Measurements from ENCODE around the gene CXorf65.

CXorf65 gene

GRCh38 chrX:71106427-71106826 is at the start of gene CXorf65:
Gene CXorf65 (minus strand): TSS chrX:71106740. CDS start chrX:71106556, 184 bp downstream.
- DNase-seq = no peak

- DNase-seq = no peak
Measured at GRCh38 chrX:71154641-71155040, 48.1 kb upstream of the CXorf65 start.

DNA sequence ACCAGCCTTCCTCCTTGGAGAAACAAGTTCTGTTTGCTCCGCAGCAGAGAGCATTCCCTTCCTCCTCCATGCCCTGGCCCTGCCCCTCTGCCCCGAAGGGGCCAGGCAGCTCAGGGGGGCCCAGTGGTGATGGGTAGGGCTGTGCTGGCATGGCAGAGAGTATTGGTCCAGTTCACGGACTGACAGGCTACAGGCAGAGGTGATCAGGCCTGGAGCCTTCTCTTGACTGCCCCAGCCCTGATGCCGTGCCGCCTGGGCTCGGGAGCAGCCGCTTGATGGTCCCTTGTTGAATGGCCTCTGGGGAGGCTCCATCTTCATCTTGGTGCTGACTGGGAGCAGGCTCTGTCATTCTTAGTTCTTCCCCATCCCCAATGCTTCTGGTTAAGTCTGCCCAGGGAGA is 47.7 kb upstream of the CXorf65 start:
- DNase-seq = no peak

GRCh38 chrX:71151366-71151765 is 44.8 kb upstream of the CXorf65 start:
- DNase-seq = no peak

- no peak for DNase-seq
Measured at GRCh38 chrX:71148278-71148663, 41.7 kb upstream of the CXorf65 start.

- DNase-seq = peak in 16 of 56 donors; percentile 1 to 36 (median 15)
Measured at GRCh38 chrX:71147496-71148277, 41.1 kb upstream of the CXorf65 start.

GRCh38 chrX:71144651-71145050 is 38.1 kb upstream of the CXorf65 start, which contains the start of gene NLGN3:
Gene NLGN3 (plus strand): TSS chrX:71144841. CDS start chrX:71147750, 2,909 bp downstream.
- DNase-seq = peak in 47 of 56 donors; percentile 5 to 69 (median 22)

- DNase-seq = peak in 37 of 56 donors; percentile 1 to 71 (median 17)
Measured at GRCh38 chrX:71143508-71143907, 37.0 kb upstream of the CXorf65 start.

DNA sequence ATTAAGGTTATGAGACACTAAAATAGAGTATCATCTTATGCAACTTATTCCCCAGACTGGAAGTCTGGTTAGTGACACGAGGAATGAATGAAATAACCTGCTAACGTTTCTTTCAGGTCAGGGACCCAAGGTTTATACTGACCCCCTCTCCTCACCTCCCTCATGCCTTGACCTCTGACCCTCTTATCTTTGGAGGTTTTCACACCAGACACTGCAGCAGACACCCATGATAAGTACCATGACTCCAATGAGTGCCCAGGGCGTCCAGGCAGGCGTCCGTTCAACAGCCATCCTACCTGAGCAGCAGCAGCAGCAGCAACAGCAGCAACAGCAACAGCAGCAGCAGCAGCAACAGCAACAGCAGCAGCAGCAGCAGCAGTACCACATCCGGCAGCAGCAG is 33.9 kb upstream of the CXorf65 start:
- no peak for DNase-seq

DNA sequence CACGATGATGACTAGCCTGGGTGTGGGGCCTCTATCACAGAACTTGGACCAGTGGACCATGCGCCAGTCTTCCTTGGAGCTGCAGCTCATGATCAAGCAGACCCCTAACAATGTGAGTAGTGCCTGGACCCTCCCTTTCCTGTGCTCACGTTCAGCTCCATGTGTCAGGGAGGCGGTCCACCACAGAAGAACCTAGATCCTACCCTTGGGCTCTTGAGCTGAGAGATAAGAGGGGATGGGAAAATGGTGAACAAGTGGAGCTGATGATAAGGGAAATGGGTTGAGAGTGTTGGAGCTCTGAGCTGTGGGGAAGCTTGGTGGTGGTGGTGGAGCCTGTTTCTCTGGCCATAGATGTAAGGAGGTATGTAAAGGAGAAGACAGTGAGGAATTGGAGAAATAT is 25.0 kb upstream of the CXorf65 start:
- no peak for DNase-seq

- peak in 49 of 56 donors; percentile 0 to 72 (median 22) for DNase-seq
Measured at GRCh38 chrX:71128915-71129765, 22.6 kb upstream of the CXorf65 start.

DNA sequence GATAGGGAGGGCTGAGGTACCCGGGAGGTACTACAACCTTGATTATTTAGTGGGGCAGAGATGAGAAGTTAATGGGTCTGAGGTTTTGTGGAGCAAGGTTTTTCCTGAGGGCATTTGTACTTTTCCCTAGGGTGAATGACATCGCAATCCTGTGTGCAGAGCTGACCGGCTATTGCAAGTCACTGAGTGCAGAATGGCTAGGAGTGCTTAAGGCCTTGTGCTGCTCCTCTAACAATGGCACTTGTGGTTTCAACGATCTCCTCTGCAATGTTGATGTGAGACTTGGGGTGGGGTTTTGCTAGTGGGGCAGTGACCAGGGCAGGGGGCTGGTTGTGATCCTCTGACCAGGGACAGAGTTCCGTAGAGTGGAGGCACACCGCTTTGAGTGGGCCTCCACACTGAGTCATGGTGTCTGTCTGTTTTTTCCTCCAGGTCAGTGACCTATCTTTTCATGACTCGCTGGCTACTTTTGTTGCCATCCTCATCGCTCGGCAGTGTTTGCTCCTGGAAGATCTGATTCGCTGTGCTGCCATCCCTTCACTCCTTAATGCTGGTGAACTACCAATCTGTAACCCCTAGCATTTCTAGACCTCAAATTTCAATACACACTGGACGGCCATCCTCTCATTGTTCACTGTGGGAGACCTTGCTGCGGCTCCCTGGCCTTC is 21.8 kb upstream of the CXorf65 start:
- DNase-seq = no peak

DNA sequence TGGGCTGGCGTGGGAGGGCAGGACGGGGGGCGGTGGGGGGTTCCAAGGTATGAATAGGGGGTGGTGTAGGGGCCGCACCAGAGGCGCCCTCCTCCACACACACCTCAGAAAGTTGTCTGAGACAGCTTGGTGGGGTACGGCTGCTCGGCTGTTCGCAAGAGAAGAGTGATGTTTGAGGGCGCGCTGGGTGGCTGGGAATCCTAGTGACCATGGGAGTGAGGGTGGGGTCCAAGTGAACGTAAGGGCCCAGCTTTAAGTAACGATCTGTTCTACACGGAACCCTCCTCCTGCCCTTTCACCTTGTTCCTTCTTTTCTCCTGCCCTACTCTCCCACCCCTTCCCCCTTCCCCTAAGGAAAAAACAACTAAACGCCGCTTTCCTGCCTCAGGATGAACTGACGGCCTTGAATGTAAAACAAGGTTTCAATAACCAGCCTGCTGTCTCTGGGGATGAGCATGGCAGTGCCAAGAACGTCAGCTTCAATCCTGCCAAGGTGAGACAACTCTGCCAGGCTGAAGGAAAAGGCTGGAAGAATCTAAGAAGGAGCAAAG is 12.5 kb upstream of the CXorf65 start:
- peak in 2 of 56 donors; percentile 22 to 24 for DNase-seq

DNA sequence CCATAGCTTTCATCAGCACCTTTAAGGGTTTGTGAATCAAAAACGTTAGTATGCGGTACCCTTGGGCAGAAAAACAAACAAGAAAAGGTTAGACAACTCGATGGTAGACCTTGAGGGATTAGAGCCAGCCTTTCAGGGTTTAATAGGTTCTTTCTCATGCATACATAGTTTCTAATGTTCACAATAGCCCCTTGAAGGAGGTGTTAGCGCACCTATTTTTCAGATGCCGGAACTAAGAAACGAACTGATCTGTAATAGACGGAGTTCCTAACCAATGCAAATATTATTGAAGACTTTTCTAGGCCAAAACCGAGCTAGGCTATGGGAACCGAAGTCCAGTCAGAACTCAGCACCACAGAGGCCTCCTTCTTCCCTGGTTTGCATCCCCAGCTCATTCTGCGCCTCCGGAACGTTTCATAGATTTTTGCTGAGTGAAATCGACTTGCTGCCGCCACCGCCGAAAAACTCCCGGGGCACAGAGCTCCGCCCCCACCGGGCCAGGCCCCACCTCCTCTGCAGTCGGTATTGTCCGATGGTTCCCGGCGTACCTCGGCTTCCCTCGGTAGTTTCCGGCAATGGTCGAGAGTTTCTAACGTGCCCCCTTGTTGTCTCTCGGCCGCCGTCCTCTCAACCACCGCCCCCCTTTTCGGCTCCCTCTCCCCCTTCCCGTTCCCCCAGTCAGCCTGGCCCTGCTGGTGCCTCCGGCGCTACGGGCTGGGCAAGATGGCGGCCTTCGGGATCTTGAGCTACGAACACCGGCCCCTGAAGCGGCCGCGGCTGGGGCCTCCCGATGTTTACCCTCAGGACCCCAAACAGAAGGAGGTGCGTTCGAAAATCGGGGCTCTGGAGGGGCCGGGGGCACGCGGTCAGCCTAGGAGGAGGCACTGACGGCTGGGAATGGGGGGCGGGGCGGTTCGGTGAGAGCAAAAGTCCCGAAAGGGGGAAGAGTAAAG is 11.8 kb upstream of the CXorf65 start, which contains the start of gene MED12:
Gene MED12, plus strand, starts transcription at position 565 of the 953 bp plus-strand sequence. Its CDS starts 159 bp downstream, at position 724.
- DNase-seq = peak in 55 of 56 donors; percentile 3 to 89 (median 69)

GRCh38 chrX:71117358-71117757 is 10.8 kb upstream of the CXorf65 start:
- DNase-seq = no peak

DNA sequence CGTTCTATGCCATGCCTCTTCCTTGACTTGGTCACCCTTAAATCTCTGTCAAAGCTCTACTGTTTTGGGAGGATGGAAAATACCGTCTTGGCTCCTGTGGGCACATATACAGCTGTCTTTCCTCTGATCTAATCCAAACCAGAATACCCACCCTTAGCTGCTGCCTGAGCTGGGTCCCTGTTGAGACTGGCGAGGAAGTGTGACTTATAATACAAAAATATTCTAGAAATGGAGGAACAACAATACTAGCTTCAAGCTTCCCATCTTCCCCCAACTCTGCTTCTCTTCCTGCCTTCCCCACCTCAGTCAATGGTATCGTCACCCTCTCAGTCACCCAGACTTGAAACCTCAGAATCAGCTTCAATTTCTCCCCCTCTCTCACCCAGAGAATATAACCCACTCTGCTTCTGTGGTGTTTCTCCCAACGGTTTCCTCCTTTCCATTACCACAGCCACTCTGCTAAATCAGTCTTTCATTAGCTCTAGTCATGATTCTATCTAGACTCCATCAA is 5.4 kb upstream of the CXorf65 start:
- DNase-seq = no peak

- no peak for DNase-seq
Measured at GRCh38 chrX:71111141-71111843, 4.8 kb upstream of the CXorf65 start, which contains the start of gene IL2RG. Gene IL2RG (minus strand): TSS chrX:71111577. CDS start chrX:71111539, 38 bp downstream.

DNA sequence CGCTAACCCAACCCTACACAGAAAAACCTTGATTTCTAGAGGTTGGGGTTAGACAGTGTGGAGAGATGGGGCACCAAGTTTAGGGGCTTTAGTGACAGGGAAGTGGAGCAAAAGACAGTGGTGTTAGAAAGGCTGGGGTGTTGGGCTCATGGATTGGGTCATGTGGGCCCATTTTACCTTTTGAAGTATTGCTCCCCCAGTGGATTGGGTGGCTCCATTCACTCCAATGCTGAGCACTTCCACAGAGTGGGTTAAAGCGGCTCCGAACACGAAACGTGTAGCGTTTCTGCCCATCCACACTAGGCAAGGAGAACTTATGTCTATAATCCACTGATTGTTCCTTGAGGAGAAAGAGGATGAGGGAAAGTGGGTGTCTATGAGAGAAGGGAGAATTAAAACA is 2.5 kb upstream of the CXorf65 start:
- DNase-seq = no peak
